Activated CD4-positive, alpha-beta memory T cell treated with anti-CD3 and anti-CD28 coated beads, Interleukin-2, amount 10 ng/mL, durations not matched to agents 7 days and 5 days (primary cell): ENCODE data around the gene SLBP. TPM values are rescaled to one million over a fixed set of nuclear protein-coding genes. Genes with fewer than 3 reads are reported as not detected.
"Not testable (repeated sequence)": the region's sequence is repeated elsewhere in the genome, so short reads cannot be mapped to it uniquely, and the experiment has no call there.

Experiments used
- CTCF ChIA-PET: fragments of 350-600 bp; sonication (Branson Sonifier 250); formaldehyde crosslinking; loops from one replicate; lab custom pipeline; 2021; ENCODE audit warnings: antibody characterized with exemption, inconsistent platforms; lab: Charles Lee
- POLR2A ChIA-PET: fragments of 350-600 bp; sonication (Branson Sonifier 250); formaldehyde crosslinking; loops from one replicate; lab custom pipeline; 2021; ENCODE audit warnings: antibody characterized with exemption; lab: Charles Lee
- DNase-seq: peaks from one replicate; pipeline ENCODE4 v3.0.0-alpha.2; 2020
- H3K27ac Mint-ChIP-seq: one replicate; pipeline ENCODE4 v1.8.0; 2021; ENCODE audit warnings: mild to moderate bottlenecking, mixed read lengths
- H3K27me3 Mint-ChIP-seq: one replicate; pipeline ENCODE4 v1.8.0; 2021; ENCODE audit warnings: mixed read lengths
- H3K36me3 Mint-ChIP-seq: one replicate; pipeline ENCODE4 v1.8.0; 2021; ENCODE audit warnings: low read depth, mixed read lengths
- H3K4me1 Mint-ChIP-seq: one replicate; pipeline ENCODE4 v1.8.0; 2021; ENCODE audit warnings: mixed read lengths
- H3K4me3 Mint-ChIP-seq: one replicate; pipeline ENCODE4 v1.8.0; 2021; ENCODE audit warnings: mild to moderate bottlenecking, mixed read lengths
- H3K9me3 Mint-ChIP-seq: one replicate; pipeline ENCODE4 v1.8.0; 2021; ENCODE audit warnings: mixed read lengths
- total RNA-seq, 2 experiments: library from RNA; stranded (reverse); gene quantifications; one replicate each; pipeline ENCODE4 v1.2.3, GENCODE V29; 2021

Gene SLBP
- total RNA-seq, 2 experiments from 2014 or later: 105 to 107 TPM

DNA sequence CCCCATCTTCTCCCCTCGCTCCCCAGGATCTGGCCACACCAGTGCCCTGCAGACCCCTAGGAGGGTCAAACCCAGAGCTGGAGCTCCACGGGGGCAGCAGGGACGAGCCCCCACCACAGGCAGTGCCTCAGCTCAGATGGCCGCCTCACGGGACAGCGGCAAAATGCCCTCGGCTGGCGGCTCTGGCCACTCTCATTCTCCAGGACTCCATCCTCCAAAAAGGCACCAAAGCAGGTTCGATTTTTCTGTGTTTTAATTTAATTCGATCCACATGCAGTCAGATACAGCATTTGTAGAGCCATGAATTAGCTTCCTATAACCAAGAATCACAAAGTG is 36.3 kb downstream of the SLBP start:
- no peak for DNase-seq
- Mint-ChIP-seq H3K4me3 (no peak overlapping the region), H3K9me3 (no peaks in the 10 kb centered on the region), H3K4me1 (no peaks in the 10 kb centered on the region), H3K27ac (no peak overlapping the region), H3K36me3 (no peaks in the 10 kb centered on the region), H3K27me3 (peaks cover 3% of the 10 kb centered on the region)
- ChIA-PET CTCF (no interaction called here), POLR2A (no interaction called here)

DNA sequence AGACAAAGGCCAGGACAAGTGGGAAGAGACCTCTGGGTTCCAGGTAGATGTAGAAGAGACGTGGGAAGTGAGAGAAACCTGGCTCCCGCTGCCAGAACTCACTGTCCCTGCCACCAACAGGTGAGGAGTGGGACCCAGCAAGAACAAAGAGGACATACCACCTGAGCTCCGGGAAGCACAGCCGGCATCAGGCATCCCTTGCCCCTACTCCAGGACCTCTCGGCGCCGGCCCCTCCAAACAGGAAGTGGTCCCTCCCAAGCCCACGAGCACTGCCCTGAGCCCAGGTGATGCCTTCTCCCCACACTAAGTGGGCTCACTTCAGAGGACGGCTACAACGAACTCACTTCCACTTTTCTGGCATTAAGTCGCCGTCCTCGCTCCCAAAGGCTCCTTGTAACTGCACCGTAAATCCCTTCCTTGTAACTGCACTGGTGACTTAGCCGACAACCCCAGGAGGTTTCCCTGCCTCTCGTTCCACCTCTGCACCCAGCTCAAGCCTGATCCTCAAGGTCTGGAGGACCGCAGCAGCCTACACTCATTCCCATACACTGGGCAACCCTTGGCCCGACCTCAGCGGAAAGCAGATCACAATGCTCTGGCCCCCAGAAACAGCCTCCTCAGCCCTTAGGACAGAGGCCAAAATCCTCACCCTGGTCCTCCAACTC is 36.9 kb downstream of the SLBP start:
- DNase-seq: no peak
- H3K9me3 Mint-ChIP-seq: no peaks in the 10 kb centered on the region
- no peak overlapping the region for H3K4me3 Mint-ChIP-seq
- H3K27me3 Mint-ChIP-seq: peaks cover 3% of the 10 kb centered on the region
- H3K27ac Mint-ChIP-seq: no peak overlapping the region
- POLR2A ChIA-PET: no interaction called here
- H3K36me3 Mint-ChIP-seq: no peaks in the 10 kb centered on the region
- H3K4me1 Mint-ChIP-seq: no peaks in the 10 kb centered on the region
- CTCF ChIA-PET: no interaction called here

DNA sequence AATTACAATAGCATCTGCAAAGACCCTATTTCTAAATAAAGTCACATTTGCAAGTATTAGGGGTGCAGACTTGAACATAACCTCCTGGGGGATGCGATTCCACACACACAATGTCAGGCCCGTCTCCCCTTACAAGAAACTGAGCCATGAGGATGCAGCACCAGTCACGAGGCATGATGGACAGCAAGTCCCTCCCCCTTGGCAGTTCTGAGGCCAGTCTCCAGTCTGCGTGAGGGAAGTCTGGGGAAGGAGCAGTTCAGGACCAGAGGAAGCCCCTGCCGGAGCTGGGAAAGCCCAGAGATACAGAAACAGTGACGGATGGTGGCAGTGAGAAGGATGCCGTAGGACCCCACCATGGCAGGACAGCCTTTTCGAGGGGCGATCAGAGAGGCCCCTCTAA is 37.4 kb downstream of the SLBP start:
- Mint-ChIP-seq H3K27me3 (peaks cover 3% of the 10 kb centered on the region), H3K36me3 (no peaks in the 10 kb centered on the region), H3K4me3 (no peak overlapping the region), H3K9me3 (no peaks in the 10 kb centered on the region), H3K4me1 (no peaks in the 10 kb centered on the region), H3K27ac (no peak overlapping the region)
- ChIA-PET CTCF (no interaction called here), POLR2A (no interaction called here)
- DNase-seq: no peak

DNA sequence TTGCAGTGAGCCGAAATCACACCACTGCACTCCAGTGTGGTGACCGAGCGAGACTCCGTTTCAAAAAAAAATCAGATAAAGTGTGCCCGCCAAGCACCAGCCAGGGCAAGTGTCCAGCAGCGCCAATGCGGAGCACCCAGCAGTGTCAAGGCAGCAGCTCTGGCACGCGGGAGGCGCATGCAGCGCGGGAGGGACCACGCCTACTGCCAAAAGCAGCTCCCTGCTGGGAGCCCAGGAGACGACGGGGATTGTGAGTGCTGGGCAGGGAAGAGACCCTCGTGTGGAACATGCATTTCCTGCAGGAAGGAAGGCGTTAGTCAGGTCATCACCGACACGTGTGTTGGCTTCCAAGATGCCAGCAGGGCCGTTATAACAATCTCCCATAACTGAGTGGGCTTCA is 38.4 kb downstream of the SLBP start:
- peaks cover 3% of the 10 kb centered on the region for H3K27me3 Mint-ChIP-seq
- no peak for DNase-seq
- ChIA-PET CTCF (interaction anchor here (1.2 kb wide), 1 partner anchor 20 kb away, joined by 3 read pairs; no protein-coding TSS in a partner anchor), POLR2A (no interaction called here)
- no peak overlapping the region for H3K27ac Mint-ChIP-seq
- no peak overlapping the region for H3K4me3 Mint-ChIP-seq
- H3K36me3 Mint-ChIP-seq: no peaks in the 10 kb centered on the region
- H3K4me1 Mint-ChIP-seq: no peaks in the 10 kb centered on the region
- no peaks in the 10 kb centered on the region for H3K9me3 Mint-ChIP-seq

DNA sequence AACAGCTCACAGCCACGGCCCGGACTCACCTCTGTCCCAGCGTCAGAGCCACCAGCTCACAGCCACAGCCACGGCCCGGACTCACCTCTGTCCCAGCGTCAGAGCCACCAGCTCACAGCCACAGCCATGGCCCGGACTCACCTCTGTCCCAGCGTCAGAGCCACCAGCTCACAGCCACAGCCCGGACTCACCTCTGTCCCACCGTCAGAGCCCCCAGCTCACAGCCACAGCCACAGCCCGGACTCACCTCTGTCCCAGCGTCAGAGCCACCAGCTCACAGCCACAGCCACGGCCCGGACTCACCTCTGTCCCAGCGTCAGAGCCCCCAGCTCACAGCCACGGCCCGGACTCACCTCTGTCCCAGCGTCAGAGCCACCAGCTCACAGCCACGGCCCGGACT is 41.1 kb downstream of the SLBP start:
- H3K4me1 Mint-ChIP-seq, H3K4me3 Mint-ChIP-seq, H3K27me3 Mint-ChIP-seq, DNase-seq, H3K27ac Mint-ChIP-seq, H3K9me3 Mint-ChIP-seq, POLR2A ChIA-PET, CTCF ChIA-PET, H3K36me3 Mint-ChIP-seq: not testable (repeated sequence)

DNA sequence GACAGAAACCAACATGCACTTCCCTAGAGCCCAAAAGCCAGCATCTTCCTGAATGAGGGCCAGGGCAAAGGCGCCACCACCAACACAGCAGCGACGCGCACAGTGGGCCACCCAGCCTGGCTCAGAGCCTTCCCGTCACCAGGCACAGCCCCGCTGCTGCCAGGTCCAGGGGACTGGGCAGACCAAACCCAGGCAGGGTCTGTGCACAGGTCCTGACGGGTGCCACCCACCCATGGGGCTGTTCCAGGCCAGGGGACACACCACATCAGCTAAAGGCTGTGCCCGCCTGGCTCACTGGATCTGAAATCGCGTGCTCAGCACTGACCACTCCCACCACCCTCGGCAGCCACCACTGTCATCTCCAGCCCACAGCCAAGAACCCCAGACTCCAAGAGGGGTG is 41.8 kb downstream of the SLBP start:
- CTCF ChIA-PET: no interaction called here
- no peak for DNase-seq
- no peaks in the 10 kb centered on the region for H3K36me3 Mint-ChIP-seq
- peaks cover 3% of the 10 kb centered on the region for H3K27me3 Mint-ChIP-seq
- no peaks in the 10 kb centered on the region for H3K9me3 Mint-ChIP-seq
- H3K4me3 Mint-ChIP-seq: no peak overlapping the region
- POLR2A ChIA-PET: no interaction called here
- H3K4me1 Mint-ChIP-seq: no peaks in the 10 kb centered on the region
- H3K27ac Mint-ChIP-seq: no peak overlapping the region

DNA sequence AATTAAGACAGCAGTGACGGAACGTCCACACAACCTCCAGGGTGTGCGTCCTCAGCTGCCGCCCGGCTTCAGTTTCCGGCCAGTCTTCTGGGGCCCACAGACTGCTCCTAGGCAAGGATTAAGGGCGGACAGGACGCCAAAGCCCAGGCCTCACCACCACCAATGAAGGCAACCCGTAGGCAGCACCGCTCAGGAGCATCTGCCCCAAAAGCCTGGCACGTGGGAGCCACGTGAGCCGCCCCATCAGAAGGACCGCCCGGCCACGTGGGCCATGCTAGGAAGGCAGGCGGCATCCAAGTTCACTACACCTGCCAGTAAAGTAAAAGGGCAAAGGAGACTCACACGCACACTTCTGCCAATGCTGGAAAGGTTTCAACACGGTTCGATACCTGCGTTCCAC is 42.3 kb downstream of the SLBP start:
- H3K9me3 Mint-ChIP-seq: no peaks in the 10 kb centered on the region
- H3K4me3 Mint-ChIP-seq: no peak overlapping the region
- no peaks in the 10 kb centered on the region for H3K4me1 Mint-ChIP-seq
- CTCF ChIA-PET: no interaction called here
- H3K27me3 Mint-ChIP-seq: peaks cover 2% of the 10 kb centered on the region
- POLR2A ChIA-PET: no interaction called here
- DNase-seq: no peak
- no peak overlapping the region for H3K27ac Mint-ChIP-seq
- H3K36me3 Mint-ChIP-seq: no peaks in the 10 kb centered on the region

DNA sequence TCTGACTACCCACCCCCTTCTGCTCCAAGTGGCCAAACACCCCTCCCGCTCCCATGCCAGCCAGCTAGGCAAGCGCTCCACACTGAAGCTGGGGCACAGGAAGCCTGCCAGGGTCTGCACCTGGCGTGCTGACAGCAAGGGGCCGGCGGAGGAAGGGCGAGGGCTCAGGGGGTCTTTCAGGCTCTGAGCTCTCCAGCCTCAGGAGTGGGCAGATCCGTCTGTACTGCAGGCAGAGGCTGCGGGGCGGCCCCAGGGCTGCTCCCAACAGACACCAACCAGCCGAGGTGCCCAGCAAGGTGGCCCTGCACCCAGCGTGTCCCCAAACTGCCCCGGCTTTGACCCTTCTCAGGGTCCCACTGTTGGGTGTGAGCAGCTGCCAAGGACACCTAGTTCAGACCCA is 42.8 kb downstream of the SLBP start:
- Mint-ChIP-seq H3K9me3 (no peaks in the 10 kb centered on the region), H3K36me3 (no peaks in the 10 kb centered on the region), H3K4me3 (no peak overlapping the region), H3K27ac (no peak overlapping the region), H3K27me3 (no peaks in the 10 kb centered on the region), H3K4me1 (no peaks in the 10 kb centered on the region)
- ChIA-PET POLR2A (no interaction called here), CTCF (no interaction called here)
- no peak for DNase-seq

DNA sequence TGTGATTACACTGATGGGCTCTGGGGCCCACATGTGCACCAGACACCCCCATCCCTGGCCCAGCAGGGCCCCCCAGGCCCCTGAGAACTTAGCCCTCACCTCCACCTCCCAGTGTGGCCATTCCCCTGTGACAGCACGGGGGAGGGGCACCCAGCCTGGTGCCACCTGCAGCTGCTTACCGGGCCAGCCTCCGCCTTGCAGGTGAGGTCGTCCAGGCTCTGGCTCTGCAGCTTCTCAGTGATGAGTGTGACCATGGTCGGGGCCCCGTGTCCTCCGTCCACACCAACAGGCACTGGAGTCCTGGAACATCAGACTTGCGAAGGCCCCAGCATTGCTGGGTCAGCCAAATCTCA is 43.7 kb downstream of the SLBP start:
- H3K27me3 Mint-ChIP-seq: no peaks in the 10 kb centered on the region
- H3K9me3 Mint-ChIP-seq: no peaks in the 10 kb centered on the region
- DNase-seq: no peak
- POLR2A ChIA-PET: no interaction called here
- H3K4me1 Mint-ChIP-seq: no peaks in the 10 kb centered on the region
- no peak overlapping the region for H3K27ac Mint-ChIP-seq
- CTCF ChIA-PET: no interaction called here
- no peaks in the 10 kb centered on the region for H3K36me3 Mint-ChIP-seq
- H3K4me3 Mint-ChIP-seq: no peak overlapping the region

DNA sequence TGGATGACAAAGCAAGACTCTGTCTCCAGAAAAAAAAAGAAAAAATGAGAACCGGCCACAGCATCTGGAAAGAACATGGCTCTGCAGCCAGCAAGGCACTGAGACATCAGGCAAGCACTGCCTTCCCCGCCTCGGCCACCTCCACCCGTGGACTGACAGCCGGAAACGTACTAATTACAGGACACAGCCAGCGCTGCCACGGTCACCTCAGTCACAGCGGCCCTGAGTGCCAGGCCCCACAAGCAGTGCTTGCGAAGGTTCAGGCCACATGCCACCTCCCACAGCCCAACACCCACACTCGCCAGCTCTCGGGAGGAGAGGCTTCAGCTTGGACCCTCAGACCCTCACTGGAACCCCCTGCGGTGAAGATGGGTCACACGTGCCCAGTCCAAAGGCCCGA is 44.8 kb downstream of the SLBP start:
- no peaks in the 10 kb centered on the region for H3K9me3 Mint-ChIP-seq
- no peak for DNase-seq
- no peaks in the 10 kb centered on the region for H3K4me1 Mint-ChIP-seq
- ChIA-PET POLR2A (no interaction called here), CTCF (no interaction called here)
- no peaks in the 10 kb centered on the region for H3K36me3 Mint-ChIP-seq
- no peak overlapping the region for H3K4me3 Mint-ChIP-seq
- H3K27ac Mint-ChIP-seq: no peak overlapping the region
- H3K27me3 Mint-ChIP-seq: no peaks in the 10 kb centered on the region

DNA sequence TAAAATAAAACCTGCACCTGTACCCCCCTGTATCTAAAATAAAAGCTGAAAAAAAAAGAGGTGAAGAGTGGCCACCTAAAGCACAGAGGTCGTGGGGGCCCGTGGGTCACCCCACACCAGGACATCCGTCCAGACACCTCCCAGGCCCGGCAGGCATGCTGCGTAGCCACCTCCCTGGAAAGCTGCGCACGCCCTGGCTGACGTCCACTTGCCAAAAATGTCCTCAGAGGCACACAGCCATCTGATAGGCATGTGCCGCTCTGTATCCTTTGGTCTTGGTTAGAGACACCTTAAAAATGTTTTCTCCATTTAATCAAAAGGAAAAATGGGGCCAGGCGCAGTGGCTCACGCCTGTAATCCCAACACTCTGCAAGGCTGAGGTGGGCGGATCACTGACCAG is 45.7 kb downstream of the SLBP start:
- Mint-ChIP-seq H3K9me3 (no peaks in the 10 kb centered on the region), H3K4me1 (no peaks in the 10 kb centered on the region), H3K27me3 (no peaks in the 10 kb centered on the region), H3K27ac (no peak overlapping the region), H3K36me3 (no peaks in the 10 kb centered on the region), H3K4me3 (no peak overlapping the region)
- no peak for DNase-seq
- ChIA-PET POLR2A (no interaction called here), CTCF (interaction anchor here (0.6 kb wide), 1 partner anchor 155 kb away, joined by 4 read pairs; no protein-coding TSS in a partner anchor)

DNA sequence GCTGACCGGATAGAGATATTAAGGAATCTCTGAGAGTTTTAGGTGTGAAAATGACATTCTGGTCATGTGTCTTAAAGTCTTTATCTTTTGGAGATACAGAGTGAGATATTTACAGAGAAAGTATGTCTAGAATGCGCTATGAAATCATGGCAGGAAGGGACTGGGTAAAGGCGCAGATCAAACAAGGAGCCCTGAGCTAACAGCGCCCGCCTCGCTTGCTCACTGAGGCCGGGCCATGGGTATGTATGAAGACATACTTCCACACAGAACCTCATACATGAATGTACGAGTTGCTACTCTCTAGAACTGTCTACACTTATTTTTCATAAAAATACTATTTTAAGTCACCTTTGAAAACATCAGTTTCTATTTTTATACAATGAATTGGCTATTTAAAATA is 48.0 kb downstream of the SLBP start:
- Mint-ChIP-seq H3K27ac (no peak overlapping the region), H3K27me3 (no peaks in the 10 kb centered on the region), H3K36me3 (no peaks in the 10 kb centered on the region), H3K4me3 (no peak overlapping the region), H3K9me3 (no peaks in the 10 kb centered on the region), H3K4me1 (no peaks in the 10 kb centered on the region)
- CTCF ChIA-PET: interaction anchor here (0.6 kb wide), 1 partner anchor 13 kb away, joined by 3 read pairs; no protein-coding TSS in a partner anchor
- DNase-seq: no peak
- POLR2A ChIA-PET: no interaction called here

DNA sequence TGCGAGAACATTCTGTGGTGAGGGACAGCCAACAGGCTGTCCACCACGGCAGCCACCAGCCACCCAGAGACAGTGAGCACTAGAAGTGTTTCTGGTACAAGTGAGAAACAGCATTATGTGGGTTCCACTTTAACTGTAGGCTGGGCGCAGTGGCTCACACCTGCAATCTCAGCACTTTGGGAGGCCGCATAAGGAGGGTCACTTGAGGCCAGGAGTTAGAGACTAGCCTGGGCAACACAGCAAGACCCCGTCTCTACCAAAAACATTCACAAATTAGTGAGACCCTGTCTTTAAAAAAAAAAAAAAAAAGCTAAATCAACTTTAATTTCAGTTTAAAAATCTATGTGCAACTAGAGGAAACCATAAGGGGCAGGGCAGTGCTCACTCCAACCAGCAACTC is 48.6 kb downstream of the SLBP start:
- Mint-ChIP-seq H3K4me3 (no peak overlapping the region), H3K9me3 (no peaks in the 10 kb centered on the region), H3K27me3 (no peaks in the 10 kb centered on the region), H3K4me1 (no peaks in the 10 kb centered on the region), H3K27ac (no peak overlapping the region), H3K36me3 (no peaks in the 10 kb centered on the region)
- ChIA-PET CTCF (interaction anchor here (0.6 kb wide), 1 partner anchor 12 kb away, joined by 3 read pairs; no protein-coding TSS in a partner anchor), POLR2A (no interaction called here)
- no peak for DNase-seq

DNA sequence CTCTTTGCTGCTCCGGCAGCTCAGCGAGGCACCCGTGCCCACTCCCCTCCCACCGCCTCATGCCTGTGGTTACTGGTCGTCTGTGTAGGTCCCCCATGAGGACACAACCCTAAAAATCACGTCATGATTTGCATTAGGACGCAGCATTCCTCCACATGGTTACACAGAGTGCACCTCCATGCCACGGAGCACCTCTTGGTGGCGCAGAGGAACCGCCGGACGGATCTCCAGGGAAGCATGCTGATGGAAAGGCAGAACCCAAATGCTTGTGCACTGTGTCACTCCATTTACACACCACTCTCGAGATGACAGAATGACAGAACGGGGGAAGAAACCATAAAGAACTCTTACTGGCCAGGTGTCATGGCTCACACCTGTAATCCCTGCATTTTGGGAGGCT is 50.4 kb downstream of the SLBP start:
- H3K36me3 Mint-ChIP-seq: no peaks in the 10 kb centered on the region
- no peak overlapping the region for H3K4me3 Mint-ChIP-seq
- H3K4me1 Mint-ChIP-seq: no peaks in the 10 kb centered on the region
- DNase-seq: no peak
- CTCF ChIA-PET: no interaction called here
- H3K27me3 Mint-ChIP-seq: no peaks in the 10 kb centered on the region
- H3K27ac Mint-ChIP-seq: no peak overlapping the region
- POLR2A ChIA-PET: no interaction called here
- no peaks in the 10 kb centered on the region for H3K9me3 Mint-ChIP-seq
